Right forelimb (tissue), 1 donor: ENCODE data around the gene PPIG.
"Not testable (repeated sequence)": the region's sequence is repeated elsewhere in the genome, so short reads cannot be mapped to it uniquely, and the experiment has no call there.

Experiments
- DNase-seq: peaks from one replicate; pipeline ENCODE4 v3.0.0-alpha.2; 2018

PPIG gene

GRCh38 chr2:169598982-169599381, 14.8 kb downstream of the PPIG start:
- DNase-seq, result no peak

GRCh38 chr2:169599568-169599967, 15.4 kb downstream of the PPIG start:
- DNase-seq, result no peak

- DNase-seq, result no peak
These were observed 25.1 kb downstream of the PPIG start for GRCh38 chr2:169609264-169609663.

- no peak for DNase-seq
These were observed 29.7 kb downstream of the PPIG start for GRCh38 chr2:169613876-169614275.

GRCh38 chr2:169615982-169616381, 31.8 kb downstream of the PPIG start:
- DNase-seq, result not testable (repeated sequence)

- no peak for DNase-seq
These were observed 35.8 kb downstream of the PPIG start for GRCh38 chr2:169619946-169620345.

- no peak for DNase-seq
These were observed 36.4 kb downstream of the PPIG start for GRCh38 chr2:169620509-169620908.

GRCh38 chr2:169623235-169623634, 39.1 kb downstream of the PPIG start:
- DNase-seq, result no peak

- DNase-seq, result no peak
These were observed 41.6 kb downstream of the PPIG start for GRCh38 chr2:169625781-169626180.

- no peak for DNase-seq
These were observed 52.4 kb downstream of the PPIG start for GRCh38 chr2:169636440-169637097.

GRCh38 chr2:169637620-169638019, 53.5 kb downstream of the PPIG start:
- no peak for DNase-seq

- no peak for DNase-seq
These were observed 56.0 kb downstream of the PPIG start for GRCh38 chr2:169640104-169640503.

GRCh38 chr2:169641464-169641863, 57.3 kb downstream of the PPIG start:
- DNase-seq, result no peak

- DNase-seq, result no peak
These were observed 60.0 kb downstream of the PPIG start for GRCh38 chr2:169644173-169644572.

- no peak for DNase-seq
These were observed 63.3 kb downstream of the PPIG start for GRCh38 chr2:169647496-169647895.

- DNase-seq, result no peak
These were observed 65.1 kb downstream of the PPIG start for GRCh38 chr2:169649278-169649677.

GRCh38 chr2:169653636-169654035, 69.5 kb downstream of the PPIG start:
- DNase-seq, result no peak

GRCh38 chr2:169656164-169656563, 72.0 kb downstream of the PPIG start:
- DNase-seq, result no peak

GRCh38 chr2:169658877-169659276, 74.7 kb downstream of the PPIG start:
- DNase-seq, result no peak

GRCh38 chr2:169659320-169659719, 75.2 kb downstream of the PPIG start:
- no peak for DNase-seq

GRCh38 chr2:169661265-169661664, 77.1 kb downstream of the PPIG start:
- DNase-seq, result no peak

- no peak for DNase-seq
These were observed 78.6 kb downstream of the PPIG start for GRCh38 chr2:169662744-169663143.

- no peak for DNase-seq
These were observed 79.1 kb downstream of the PPIG start for GRCh38 chr2:169663247-169663646.

GRCh38 chr2:169664600-169664977, 80.4 kb downstream of the PPIG start:
- DNase-seq, result no peak
